MM.1S (cell line): ENCODE data around the gene ASB6.

Experiments used
- DNase-seq: peaks from one replicate; pipeline ENCODE4 v3.0.0-alpha.2; 2015
- H2AFZ ChIP-seq: fragments of 300-600 bp; sonication (generic); 2 replicates; pipeline ENCODE4 v1.6.0; 2016; ENCODE audit warnings: antibody characterized with exemption, low read length
- H3F3A ChIP-seq: fragments of 300-600 bp; sonication (generic); 2 replicates; pipeline ENCODE4 v1.6.1; 2016; ENCODE audit warnings: mild to moderate bottlenecking, antibody characterized with exemption, low read length, moderate library complexity, mixed read lengths; ENCODE audit not compliant: insufficient read depth
- H3K27ac ChIP-seq: fragments of 300-600 bp; sonication (generic); 2 replicates; pipeline ENCODE4 v1.5.1; 2016; ENCODE audit warnings: mild to moderate bottlenecking, low read length
- H3K27me3 ChIP-seq: fragments of 300-600 bp; sonication (generic); replicated peaks from 2 replicates; pipeline ENCODE4 v1.6.0; 2016; ENCODE audit warnings: low read length; ENCODE audit not compliant: insufficient read depth
- H3K36me3 ChIP-seq: fragments of 300-600 bp; sonication (generic); replicated peaks from 2 replicates; pipeline ENCODE4 v1.6.1; 2016; ENCODE audit warnings: mild to moderate bottlenecking, low read length, mixed read lengths; ENCODE audit not compliant: insufficient read depth
- H3K4me1 ChIP-seq: fragments of 300-600 bp; sonication (generic); 2 replicates; pipeline ENCODE4 v1.6.1; 2016; ENCODE audit warnings: low read length, mixed read lengths
- H3K4me2 ChIP-seq: fragments of 300-600 bp; sonication (generic); 2 replicates; pipeline ENCODE4 v1.6.0; 2016; ENCODE audit warnings: low read depth, low read length
- H3K4me3 ChIP-seq: fragments of 300-600 bp; sonication (generic); 2 replicates; pipeline ENCODE4 v1.5.1; 2016; ENCODE audit warnings: low read length, mixed read lengths
- H3K79me2 ChIP-seq: fragments of 300-600 bp; sonication (generic); 2 replicates; pipeline ENCODE4 v1.6.1; 2016; ENCODE audit warnings: mixed run types, low read length, mixed read lengths
- H3K9ac ChIP-seq: fragments of 300-600 bp; sonication (generic); 2 replicates; pipeline ENCODE4 v1.6.1; 2016; ENCODE audit warnings: low read length, mixed read lengths
- H3K9me2 ChIP-seq: fragments of 300-600 bp; sonication (generic); replicated peaks from 2 replicates; pipeline ENCODE4 v1.6.1; 2016; ENCODE audit warnings: mild to moderate bottlenecking, low read length, mixed read lengths; ENCODE audit not compliant: insufficient read depth
- H3K9me3 ChIP-seq: fragments of 300-600 bp; sonication (generic); replicated peaks from 2 replicates; pipeline ENCODE4 v1.6.1; 2016; ENCODE audit warnings: mild to moderate bottlenecking, low read length, mixed read lengths; ENCODE audit not compliant: insufficient read depth
- H4K20me1 ChIP-seq: fragments of 300-600 bp; sonication (generic); 2 replicates; pipeline ENCODE4 v1.6.1; 2016; ENCODE audit warnings: mild to moderate bottlenecking, low read length, moderate library complexity, mixed read lengths; ENCODE audit not compliant: insufficient read depth
- CTCF ChIP-seq: fragments of 300-600 bp; sonication (generic); IDR thresholded peaks from 2 replicates; pipeline ENCODE4 v1.5.1; 2016; ENCODE audit warnings: antibody characterized with exemption, low read length, mixed read lengths
- EZH2 ChIP-seq: fragments of 300-600 bp; sonication (generic); optimal IDR thresholded peaks from 2 replicates; pipeline ENCODE3; 2017; ENCODE audit warnings: low read depth, mild to moderate bottlenecking, antibody characterized with exemption, low read length, mixed read lengths
- EZH2phosphoT487 ChIP-seq: fragments of 300-600 bp; sonication (generic); IDR thresholded peaks from 2 replicates; pipeline ENCODE4 v1.6.1; 2018; ENCODE audit warnings: antibody characterized with exemption, low read length

Gene ASB6

GRCh38 chr9:129602598-129603415 lies 39.1 kb downstream of the ASB6 start:
- no peak overlapping the region for H3K27ac ChIP-seq
- H3K36me3 ChIP-seq, result no peaks in the 10 kb centered on the region
- H4K20me1 ChIP-seq, result no peaks in the 10 kb centered on the region
- no peaks in the 10 kb centered on the region for H3K9me3 ChIP-seq
- no peak for DNase-seq
- no peak overlapping the region for H3K4me3 ChIP-seq
- no peaks in the 10 kb centered on the region for H3F3A ChIP-seq
- no peak overlapping the region for H2AFZ ChIP-seq
- TF ChIP-seq CTCF, result no peak
- TF ChIP-seq EZH2, result no peak
- TF ChIP-seq EZH2phosphoT487, result no peak
- H3K9me2 ChIP-seq, result no peaks in the 10 kb centered on the region
- no peak overlapping the region for H3K9ac ChIP-seq
- no peaks in the 10 kb centered on the region for H3K79me2 ChIP-seq
- peaks cover 16% of the 10 kb centered on the region for H3K4me1 ChIP-seq
- no peak overlapping the region for H3K4me2 ChIP-seq
- peaks cover 2% of the 10 kb centered on the region; the same call in 1 of the 2 replicates for H3K27me3 ChIP-seq

GRCh38 chr9:129601082-129601674 lies 40.8 kb downstream of the ASB6 start:
- peaks cover 5% of the 10 kb centered on the region; the same call in 1 of the 2 replicates for H3K4me1 ChIP-seq

GRCh38 chr9:129598089-129598596 lies 43.8 kb downstream of the ASB6 start:
- H3K79me2 ChIP-seq, result no peaks in the 10 kb centered on the region
- no peak for DNase-seq
- H3K9me3 ChIP-seq, result no peaks in the 10 kb centered on the region
- no peaks in the 10 kb centered on the region for H3K4me1 ChIP-seq
- TF ChIP-seq EZH2, result no peak
- no peak for TF ChIP-seq CTCF
- TF ChIP-seq EZH2phosphoT487, result no peak
- no peaks in the 10 kb centered on the region for H3K9me2 ChIP-seq
- peaks cover 6% of the 10 kb centered on the region for H3K27me3 ChIP-seq
- no peak overlapping the region for H2AFZ ChIP-seq
- H3F3A ChIP-seq, result no peaks in the 10 kb centered on the region
- no peak overlapping the region for H3K27ac ChIP-seq
- H3K9ac ChIP-seq, result no peak overlapping the region
- H4K20me1 ChIP-seq, result no peaks in the 10 kb centered on the region
- H3K4me2 ChIP-seq, result no peak overlapping the region
- H3K4me3 ChIP-seq, result no peak overlapping the region
- no peaks in the 10 kb centered on the region for H3K36me3 ChIP-seq

More at GRCh38 chr9:129601082-129601674, 40.8 kb downstream of the ASB6 start:
- Histone ChIP-seq H3F3A (no peaks in the 10 kb centered on the region), H3K9me2 (no peaks in the 10 kb centered on the region), H3K9me3 (no peaks in the 10 kb centered on the region), H3K4me2 (no peak overlapping the region), H3K27me3 (peaks cover 6% of the 10 kb centered on the region; the same call in 1 of the 2 replicates), H3K4me3 (no peak overlapping the region), H3K27ac (no peak overlapping the region), H4K20me1 (no peaks in the 10 kb centered on the region), H3K79me2 (no peaks in the 10 kb centered on the region), H3K36me3 (no peaks in the 10 kb centered on the region), H2AFZ (no peak overlapping the region), H3K9ac (no peak overlapping the region)
- no peak for DNase-seq
- no peak for TF ChIP-seq CTCF
- TF ChIP-seq EZH2phosphoT487, result no peak
- no peak for TF ChIP-seq EZH2
